HCT116 (cell line): ENCODE measurements around the gene KDM3B.

ENCODE experiments used
- CBX3 ChIP-seq: IDR thresholded peaks from 2 replicates; pipeline ENCODE4 v1.6.1; 2012; ENCODE audit warnings: low read depth
- CEBPB ChIP-seq: IDR thresholded peaks from 2 replicates; pipeline ENCODE4 v1.6.1; 2012; ENCODE audit warnings: low read depth
- EZH2 ChIP-seq: fragments of 200-600 bp; sonication (generic); IDR thresholded peaks from 2 replicates; pipeline ENCODE4 v1.6.1; 2017; ENCODE audit warnings: antibody characterized with exemption, mixed run types
- EZH2phosphoT487 ChIP-seq: fragments of 200-600 bp; IDR thresholded peaks from 2 replicates; pipeline ENCODE4 v1.6.1; 2018; ENCODE audit warnings: antibody characterized with exemption, borderline replicate concordance
- POLR2A ChIP-seq: IDR thresholded peaks from 2 replicates; pipeline ENCODE4 v1.7.0; 2011; ENCODE audit warnings: borderline replicate concordance; ENCODE audit not compliant: insufficient read depth, insufficient read length; ENCODE audit errors: extremely low read depth
- POLR2AphosphoS5 ChIP-seq: IDR thresholded peaks from 2 replicates; pipeline ENCODE4 v1.6.1; 2011; ENCODE audit warnings: mild to moderate bottlenecking, low read depth, low read length, moderate library complexity
- REST ChIP-seq: IDR thresholded peaks from 2 replicates; pipeline ENCODE4 v1.6.1; 2012; ENCODE audit warnings: low read depth
- SP1 ChIP-seq: IDR thresholded peaks from 2 replicates; pipeline ENCODE4 v1.6.1; 2012; ENCODE audit warnings: low read depth
- SRF ChIP-seq: IDR thresholded peaks from 2 replicates; pipeline ENCODE4 v1.6.1; 2012; ENCODE audit warnings: low read depth
- YY1 ChIP-seq: IDR thresholded peaks from 2 replicates; pipeline ENCODE4 v1.6.1; 2011; ENCODE audit warnings: low read length, low read depth, moderate library complexity, mild to moderate bottlenecking; ENCODE audit not compliant: insufficient replicate concordance; ENCODE audit errors: extremely low read depth
- ZNF274 ChIP-seq: fragments of 200-500 bp; sonication (Bioruptor generic); IDR thresholded peaks from 2 replicates; pipeline ENCODE4 v1.6.1; 2014; ENCODE audit warnings: mild to moderate bottlenecking, low read depth, low read length, inconsistent platforms
- TF ChIP-seq, protein P1 (sequence below), 3 experiments: fragments of 200-600 bp in 1 of 3; sonication (generic) in 1 of 3; IDR thresholded peaks in 2 of 3; conservative IDR thresholded peaks in 1 of 3; 2 replicates each; pipeline ENCODE4 v1.5.1; 2012 to 2017; ENCODE audit warnings: low read depth in 2 of 3, low read length in 2 of 3, antibody characterized with exemption in 1 of 3, borderline replicate concordance in 1 of 3, control low read depth in 1 of 3, mild to moderate bottlenecking in 1 of 3, mixed read lengths in 1 of 3, mixed run types in 1 of 3, moderate library complexity in 1 of 3; ENCODE audit not compliant: insufficient read depth in 1 of 3
- TF ChIP-seq, protein P2 (sequence below): IDR thresholded peaks from 2 replicates; pipeline ENCODE4 v1.6.1; 2012

GRCh38 chr5:138464388-138465260 is 112.1 kb downstream of the KDM3B start:
- TF ChIP-seq POLR2A (peak; percentile 28), EZH2 (no peak), EZH2phosphoT487 (no peak), POLR2AphosphoS5 (peak; percentile 79), CBX3 (no peak), CEBPB (no peak), YY1 (no peak), ZNF274 (no peak), REST (no peak), SP1 (no peak), SRF (no peak)
- TF ChIP-seq, protein P1, sequence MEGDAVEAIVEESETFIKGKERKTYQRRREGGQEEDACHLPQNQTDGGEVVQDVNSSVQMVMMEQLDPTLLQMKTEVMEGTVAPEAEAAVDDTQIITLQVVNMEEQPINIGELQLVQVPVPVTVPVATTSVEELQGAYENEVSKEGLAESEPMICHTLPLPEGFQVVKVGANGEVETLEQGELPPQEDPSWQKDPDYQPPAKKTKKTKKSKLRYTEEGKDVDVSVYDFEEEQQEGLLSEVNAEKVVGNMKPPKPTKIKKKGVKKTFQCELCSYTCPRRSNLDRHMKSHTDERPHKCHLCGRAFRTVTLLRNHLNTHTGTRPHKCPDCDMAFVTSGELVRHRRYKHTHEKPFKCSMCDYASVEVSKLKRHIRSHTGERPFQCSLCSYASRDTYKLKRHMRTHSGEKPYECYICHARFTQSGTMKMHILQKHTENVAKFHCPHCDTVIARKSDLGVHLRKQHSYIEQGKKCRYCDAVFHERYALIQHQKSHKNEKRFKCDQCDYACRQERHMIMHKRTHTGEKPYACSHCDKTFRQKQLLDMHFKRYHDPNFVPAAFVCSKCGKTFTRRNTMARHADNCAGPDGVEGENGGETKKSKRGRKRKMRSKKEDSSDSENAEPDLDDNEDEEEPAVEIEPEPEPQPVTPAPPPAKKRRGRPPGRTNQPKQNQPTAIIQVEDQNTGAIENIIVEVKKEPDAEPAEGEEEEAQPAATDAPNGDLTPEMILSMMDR (IDR thresholded peaks at IDR 0.05 in 2 of 3, conservative IDR thresholded peaks at IDR 0.05 in 1 of 3; ENCODE audit: borderline replicate concordance in 1 of 3, insufficient read depth in 1 of 3, low read depth in 2 of 3, low read length in 2 of 3) = peak in 1 of 3 experiments; percentile 17; a peak in 2 of 6 replicates
- TF ChIP-seq, protein P2, sequence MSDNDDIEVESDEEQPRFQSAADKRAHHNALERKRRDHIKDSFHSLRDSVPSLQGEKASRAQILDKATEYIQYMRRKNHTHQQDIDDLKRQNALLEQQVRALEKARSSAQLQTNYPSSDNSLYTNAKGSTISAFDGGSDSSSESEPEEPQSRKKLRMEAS = no peak
